ENCODE measurements around the gene RNU1-2. TPM values are rescaled to one million over a fixed set of nuclear protein-coding genes. Genes with fewer than 3 reads are reported as not detected.
A peak's percentile ranks its signal among the peaks of the same experiment; 100 is the strongest.
"Not testable (repeated sequence)": the region's sequence is repeated elsewhere in the genome, so short reads cannot be mapped to it uniquely, and the experiment has no call there.

The RNU1-2 gene
- total RNA-seq, 4 donors from 2014 or later, result under 0.01 TPM

GRCh38 chr1:16906873-16907272 is 11.1 kb downstream of the RNU1-2 start:
- TF ChIP-seq CTCF (IDR thresholded peaks at IDR 0.05), result no peak
- DNase-seq (ENCODE audit: low spot score) (no peak), ATAC-seq (ENCODE audit: low FRiP score) (no peak)

- DNase-seq (ENCODE audit: low spot score) (no peak), ATAC-seq (ENCODE audit: low FRiP score) (no peak)
- TF ChIP-seq CTCF (IDR thresholded peaks at IDR 0.05), result no peak
Observed at GRCh38 chr1:16907870-16908758, 12.3 kb downstream of the RNU1-2 start.

GRCh38 chr1:16911851-16912721 is 16.3 kb downstream of the RNU1-2 start:
- not testable (repeated sequence) for ATAC-seq (ENCODE audit: low FRiP score); DNase-seq (ENCODE audit: low spot score)

- not testable (repeated sequence) for DNase-seq (ENCODE audit: low spot score); ATAC-seq (ENCODE audit: low FRiP score)
Observed at GRCh38 chr1:16912742-16913141, 17.0 kb downstream of the RNU1-2 start.

- ATAC-seq (ENCODE audit: low FRiP score) (no peak), DNase-seq (ENCODE audit: low spot score) (no peak)
- TF ChIP-seq CTCF (IDR thresholded peaks at IDR 0.05), result no peak
Observed at GRCh38 chr1:16913181-16913832, 17.5 kb downstream of the RNU1-2 start.

GRCh38 chr1:16913833-16914662 is 18.3 kb downstream of the RNU1-2 start:
- ATAC-seq (ENCODE audit: low FRiP score) (peak; percentile 99), DNase-seq (ENCODE audit: low spot score) (peak; percentile 63)
- no peak for TF ChIP-seq CTCF (IDR thresholded peaks at IDR 0.05)

GRCh38 chr1:16914928-16915626 is 19.3 kb downstream of the RNU1-2 start:
- not testable (repeated sequence) for DNase-seq (ENCODE audit: low spot score); ATAC-seq (ENCODE audit: low FRiP score)

All from omental fat pad (tissue), 4 donors.